ENCODE measurements around the gene HLCS. TPM values are rescaled to one million over a fixed set of nuclear protein-coding genes. Genes with fewer than 3 reads are reported as not detected.

Gene HLCS
- polyA plus RNA-seq, 1 of the 3 experiments (the other 2 are of a cell fraction), result 13.0 TPM

DNA sequence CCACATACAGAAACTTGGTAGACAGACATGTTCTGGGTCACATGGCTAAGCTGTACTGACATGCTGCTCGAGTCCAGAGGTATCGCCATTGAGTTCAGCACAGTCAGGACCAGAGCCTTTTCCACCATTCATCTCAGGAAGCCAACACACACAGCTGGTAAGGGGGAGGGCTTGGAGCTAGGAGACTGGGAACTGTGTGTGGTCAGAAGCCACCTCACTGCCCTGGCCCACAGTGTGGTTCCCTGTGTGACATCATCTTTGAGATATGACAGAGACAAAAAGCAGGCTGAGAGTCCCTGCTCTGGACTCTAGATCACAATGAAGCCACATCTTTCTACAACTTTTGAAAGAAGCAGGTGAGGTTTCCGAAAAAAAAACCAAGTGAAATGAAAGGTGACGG lies 160.4 kb downstream of the HLCS start:
- H3K9me2 ChIP-seq, result no peaks in the 10 kb centered on the region
- H3K79me2 ChIP-seq (ENCODE audit: insufficient read depth), result no peaks in the 10 kb centered on the region
- CTCF ChIA-PET, result no interaction called here
- no peak overlapping the region for H3K4me2 ChIP-seq
- H2AFZ ChIP-seq (ENCODE audit: low read depth), result no peak overlapping the region
- no peak overlapping the region for H3K4me3 ChIP-seq (ENCODE audit: low read depth in 2 of 2, low read length in 1 of 2)
- H3K4me1 ChIP-seq (ENCODE audit: control insufficient read depth in 1 of 2, insufficient read depth in 2 of 2, low read depth in 1 of 2, low read length in 1 of 2), result peaks cover 2 to 3% of the 10 kb centered on the region in 2 experiments; a peak in 1 of 4 replicates
- H3K9ac ChIP-seq, result no peak overlapping the region
- H3K36me3 ChIP-seq (replicated peaks in 1 of 2; ENCODE audit: control insufficient read depth in 1 of 2, insufficient read depth in 2 of 2, low read length in 1 of 2), result no peaks in the 10 kb centered on the region
- POLR2A ChIA-PET, result no interaction called here
- H3K27ac ChIP-seq (ENCODE audit: low read depth in 2 of 2, low read length in 1 of 2), result no peak overlapping the region
- DNase-seq, result no peak
- no peaks in the 10 kb centered on the region for H4K20me1 ChIP-seq (ENCODE audit: insufficient read depth)
- no peaks in the 10 kb centered on the region for H3K9me3 ChIP-seq
- H3F3A ChIP-seq (replicated peaks; ENCODE audit: insufficient read depth), result no peaks in the 10 kb centered on the region
- H3K27me3 ChIP-seq (ENCODE audit: insufficient read depth), result no peaks in the 10 kb centered on the region
- TF ChIP-seq TEAD4 (IDR thresholded peaks at IDR 0.05; ENCODE audit: borderline replicate concordance, insufficient read depth), result no peak
- 91% methylated on average over 4 of the region's 4 CpGs for WGBS (ENCODE audit: low lambda C conversion rate)

- Histone ChIP-seq H2AFZ (ENCODE audit: low read depth) (no peak overlapping the region), H3K9me3 (no peaks in the 10 kb centered on the region), H3K36me3 (replicated peaks in 1 of 2; ENCODE audit: control insufficient read depth in 1 of 2, insufficient read depth in 2 of 2, low read length in 1 of 2) (no peaks in the 10 kb centered on the region), H4K20me1 (ENCODE audit: insufficient read depth) (no peaks in the 10 kb centered on the region), H3K4me3 (ENCODE audit: low read depth in 2 of 2, low read length in 1 of 2) (no peak overlapping the region), H3K9ac (no peak overlapping the region), H3K79me2 (ENCODE audit: insufficient read depth) (no peaks in the 10 kb centered on the region), H3K9me2 (no peaks in the 10 kb centered on the region), H3K27ac (ENCODE audit: low read depth in 2 of 2, low read length in 1 of 2) (no peak overlapping the region), H3K27me3 (ENCODE audit: insufficient read depth) (no peaks in the 10 kb centered on the region), H3K4me1 (ENCODE audit: control insufficient read depth in 1 of 2, insufficient read depth in 2 of 2, low read depth in 1 of 2, low read length in 1 of 2) (peaks cover 2 to 3% of the 10 kb centered on the region in 2 experiments; a peak in 1 of 4 replicates), H3F3A (replicated peaks; ENCODE audit: insufficient read depth) (no peaks in the 10 kb centered on the region), H3K4me2 (no peak overlapping the region)
- no peak for DNase-seq
- no peak for TF ChIP-seq RXRA (IDR thresholded peaks at IDR 0.05; ENCODE audit: borderline replicate concordance, low read depth)
- TF ChIP-seq, protein P1, sequence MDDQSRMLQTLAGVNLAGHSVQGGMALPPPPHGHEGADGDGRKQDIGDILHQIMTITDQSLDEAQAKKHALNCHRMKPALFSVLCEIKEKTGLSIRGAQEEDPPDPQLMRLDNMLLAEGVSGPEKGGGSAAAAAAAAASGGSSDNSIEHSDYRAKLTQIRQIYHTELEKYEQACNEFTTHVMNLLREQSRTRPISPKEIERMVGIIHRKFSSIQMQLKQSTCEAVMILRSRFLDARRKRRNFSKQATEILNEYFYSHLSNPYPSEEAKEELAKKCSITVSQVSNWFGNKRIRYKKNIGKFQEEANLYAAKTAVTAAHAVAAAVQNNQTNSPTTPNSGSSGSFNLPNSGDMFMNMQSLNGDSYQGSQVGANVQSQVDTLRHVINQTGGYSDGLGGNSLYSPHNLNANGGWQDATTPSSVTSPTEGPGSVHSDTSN (IDR thresholded peaks at IDR 0.05), result no peak
- no peak for TF ChIP-seq EZH2phosphoT487 (IDR thresholded peaks at IDR 0.05; ENCODE audit: borderline replicate concordance, low read depth)
- TF ChIP-seq GATA2 (CRISPR knock-in tag; IDR thresholded peaks at IDR 0.05), result no peak
- CTCF ChIA-PET, result interaction anchor here (1.1 kb wide), 1 partner anchor 11 kb away, joined by 3 read pairs; no protein-coding TSS in a partner anchor
- POLR2A ChIA-PET, result no interaction called here
- 90% methylated on average over 13 of the region's 17 CpGs for WGBS (ENCODE audit: low lambda C conversion rate)
Observed at GRCh38 chr21:36804874-36805611, 161.4 kb downstream of the HLCS start.

GRCh38 chr21:36803816-36804439 lies 162.5 kb downstream of the HLCS start:
- TF ChIP-seq EP300 (IDR thresholded peaks at IDR 0.05; ENCODE audit: borderline replicate concordance in 1 of 2, low read depth in 1 of 2, low read length in 1 of 2) (no peak), TCF12 (IDR thresholded peaks at IDR 0.05) (no peak), FOSL2 (IDR thresholded peaks at IDR 0.05; ENCODE audit: borderline replicate concordance, low read depth) (no peak), NRF1 (IDR thresholded peaks at IDR 0.05; ENCODE audit: low read depth, low read length) (no peak), NFIC (IDR thresholded peaks at IDR 0.05; ENCODE audit: borderline replicate concordance) (no peak), RAD21 (IDR thresholded peaks at IDR 0.05; ENCODE audit: low read length) (no peak), GABPA (IDR thresholded peaks at IDR 0.05; ENCODE audit: low read depth) (no peak), EZH2phosphoT487 (IDR thresholded peaks at IDR 0.05; ENCODE audit: borderline replicate concordance, low read depth) (no peak), TEAD4 (IDR thresholded peaks at IDR 0.05; ENCODE audit: borderline replicate concordance, insufficient read depth) (no peak)
- TF ChIP-seq, protein P2, sequence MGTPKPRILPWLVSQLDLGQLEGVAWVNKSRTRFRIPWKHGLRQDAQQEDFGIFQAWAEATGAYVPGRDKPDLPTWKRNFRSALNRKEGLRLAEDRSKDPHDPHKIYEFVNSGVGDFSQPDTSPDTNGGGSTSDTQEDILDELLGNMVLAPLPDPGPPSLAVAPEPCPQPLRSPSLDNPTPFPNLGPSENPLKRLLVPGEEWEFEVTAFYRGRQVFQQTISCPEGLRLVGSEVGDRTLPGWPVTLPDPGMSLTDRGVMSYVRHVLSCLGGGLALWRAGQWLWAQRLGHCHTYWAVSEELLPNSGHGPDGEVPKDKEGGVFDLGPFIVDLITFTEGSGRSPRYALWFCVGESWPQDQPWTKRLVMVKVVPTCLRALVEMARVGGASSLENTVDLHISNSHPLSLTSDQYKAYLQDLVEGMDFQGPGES (IDR thresholded peaks at IDR 0.05; ENCODE audit: low read depth, low read length), result no peak
- TF ChIP-seq, protein P1 (IDR thresholded peaks at IDR 0.05), result no peak
- Histone ChIP-seq H3K9me2 (no peaks in the 10 kb centered on the region), H3K27ac (ENCODE audit: low read depth in 2 of 2, low read length in 1 of 2) (no peak overlapping the region), H3K4me2 (no peak overlapping the region), H3K79me2 (ENCODE audit: insufficient read depth) (no peaks in the 10 kb centered on the region), H3K4me3 (ENCODE audit: low read depth in 2 of 2, low read length in 1 of 2) (no peak overlapping the region), H2AFZ (ENCODE audit: low read depth) (no peak overlapping the region), H3K4me1 (ENCODE audit: control insufficient read depth in 1 of 2, insufficient read depth in 2 of 2, low read depth in 1 of 2, low read length in 1 of 2) (peaks cover 2 to 3% of the 10 kb centered on the region in 2 experiments; a peak in 1 of 4 replicates), H3F3A (replicated peaks; ENCODE audit: insufficient read depth) (no peaks in the 10 kb centered on the region), H3K36me3 (replicated peaks in 1 of 2; ENCODE audit: control insufficient read depth in 1 of 2, insufficient read depth in 2 of 2, low read length in 1 of 2) (peaks cover 0 to 3% of the 10 kb centered on the region in 2 experiments), H4K20me1 (ENCODE audit: insufficient read depth) (no peaks in the 10 kb centered on the region), H3K27me3 (ENCODE audit: insufficient read depth) (no peaks in the 10 kb centered on the region), H3K9me3 (0 out of 2 replicates have a peak, but pooled peaks cover 2% of the 10 kb centered on the region), H3K9ac (no peak overlapping the region)
- 91% methylated on average over 13 of the region's 13 CpGs for WGBS (ENCODE audit: low lambda C conversion rate)
- POLR2A ChIA-PET, result no interaction called here
- CTCF ChIA-PET, result interaction anchor here (1.1 kb wide), 1 partner anchor 10 kb away, joined by 3 read pairs; no protein-coding TSS in a partner anchor
- no peak for DNase-seq
